ENCODE data around the gene RBM47. TPM values are rescaled to one million over a fixed set of nuclear protein-coding genes. Genes with fewer than 3 reads are reported as not detected.

Gene RBM47
- total RNA-seq, 1 experiment from 2014 or later = 0.28 TPM

GRCh38 chr4:40596522-40596921, 33.1 kb downstream of the RBM47 start:
- no TSS peak for BruUV-seq (replicated peaks)
- ChIA-PET CTCF (no interaction called here), POLR2A (ENCODE audit: low non-redundant PET) (no interaction called here)
- Histone ChIP-seq H3K4me1 (ENCODE audit: insufficient read depth, low read length, poor library complexity, severe bottlenecking) (no peaks in the 10 kb centered on the region), H3K36me3 (ENCODE audit: insufficient read depth, low read length, poor library complexity, severe bottlenecking) (no peaks in the 10 kb centered on the region), H3K27me3 (replicated peaks; ENCODE audit: insufficient read depth, low read depth, low read length, poor library complexity) (no peaks in the 10 kb centered on the region), H3K9me3 (ENCODE audit: low read depth, low read length, poor library complexity, severe bottlenecking) (no peaks in the 10 kb centered on the region), H3K4me3 (ENCODE audit: low read depth, low read length, poor library complexity, severe bottlenecking) (no peak overlapping the region), H3K27ac (ENCODE audit: low read depth, low read length, poor library complexity, severe bottlenecking) (no peak overlapping the region)
- DNase-seq (ENCODE audit: low spot score) = no peak
- TF ChIP-seq CTCF (conservative IDR thresholded peaks at IDR 0.05; ENCODE audit: low read depth, low read length) = no peak
- TF ChIP-seq EZH2 (IDR thresholded peaks at IDR 0.05; ENCODE audit: borderline replicate concordance, low read depth, low read length, poor library complexity, severe bottlenecking) = no peak
- intact Hi-C loops (cut with micrococcal nuclease; ENCODE audit: unreplicated experiment) = no loop called here

GRCh38 chr4:40595981-40596380, 33.7 kb downstream of the RBM47 start:
- Histone ChIP-seq H3K4me3 (ENCODE audit: low read depth, low read length, poor library complexity, severe bottlenecking) (no peak overlapping the region), H3K4me1 (ENCODE audit: insufficient read depth, low read length, poor library complexity, severe bottlenecking) (no peaks in the 10 kb centered on the region), H3K36me3 (ENCODE audit: insufficient read depth, low read length, poor library complexity, severe bottlenecking) (no peaks in the 10 kb centered on the region), H3K27me3 (replicated peaks; ENCODE audit: insufficient read depth, low read depth, low read length, poor library complexity) (no peaks in the 10 kb centered on the region), H3K27ac (ENCODE audit: low read depth, low read length, poor library complexity, severe bottlenecking) (no peak overlapping the region), H3K9me3 (ENCODE audit: low read depth, low read length, poor library complexity, severe bottlenecking) (no peaks in the 10 kb centered on the region)
- TF ChIP-seq EZH2 (IDR thresholded peaks at IDR 0.05; ENCODE audit: borderline replicate concordance, low read depth, low read length, poor library complexity, severe bottlenecking) (no peak), CTCF (conservative IDR thresholded peaks at IDR 0.05; ENCODE audit: low read depth, low read length) (no peak)
- POLR2A ChIA-PET (ENCODE audit: low non-redundant PET) = no interaction called here
- no peak for DNase-seq (ENCODE audit: low spot score)
- CTCF ChIA-PET = no interaction called here
- intact Hi-C loops (cut with micrococcal nuclease; ENCODE audit: unreplicated experiment) = no loop called here
- BruUV-seq (replicated peaks) = no TSS peak

GRCh38 chr4:40594261-40595178, 35.1 kb downstream of the RBM47 start:
- no peaks in the 10 kb centered on the region for H3K36me3 ChIP-seq (ENCODE audit: insufficient read depth, low read length, poor library complexity, severe bottlenecking)
- no peak overlapping the region for H3K27ac ChIP-seq (ENCODE audit: low read depth, low read length, poor library complexity, severe bottlenecking)
- POLR2A ChIA-PET (ENCODE audit: low non-redundant PET) = no interaction called here

More at GRCh38 chr4:40594261-40595178, 35.1 kb downstream of the RBM47 start:
- no peaks in the 10 kb centered on the region for H3K4me1 ChIP-seq (ENCODE audit: insufficient read depth, low read length, poor library complexity, severe bottlenecking)
- TF ChIP-seq CTCF (conservative IDR thresholded peaks at IDR 0.05; ENCODE audit: low read depth, low read length) = no peak
- TF ChIP-seq EZH2 (IDR thresholded peaks at IDR 0.05; ENCODE audit: borderline replicate concordance, low read depth, low read length, poor library complexity, severe bottlenecking) = no peak
- no peaks in the 10 kb centered on the region for H3K27me3 ChIP-seq (replicated peaks; ENCODE audit: insufficient read depth, low read depth, low read length, poor library complexity)
- H3K4me3 ChIP-seq (ENCODE audit: low read depth, low read length, poor library complexity, severe bottlenecking) = no peak overlapping the region
- no peaks in the 10 kb centered on the region for H3K9me3 ChIP-seq (ENCODE audit: low read depth, low read length, poor library complexity, severe bottlenecking)
- BruUV-seq (replicated peaks) = no TSS peak
- intact Hi-C loops (cut with micrococcal nuclease; ENCODE audit: unreplicated experiment) = no loop called here
- no peak for DNase-seq (ENCODE audit: low spot score)
- CTCF ChIA-PET = no interaction called here
